Measurements from ENCODE around the gene ADIPOR2. TPM values are rescaled to one million over a fixed set of nuclear protein-coding genes. Genes with fewer than 3 reads are reported as not detected.

ADIPOR2 gene
- total RNA-seq, 1 experiment from 2014 or later: 45.3 TPM

DNA sequence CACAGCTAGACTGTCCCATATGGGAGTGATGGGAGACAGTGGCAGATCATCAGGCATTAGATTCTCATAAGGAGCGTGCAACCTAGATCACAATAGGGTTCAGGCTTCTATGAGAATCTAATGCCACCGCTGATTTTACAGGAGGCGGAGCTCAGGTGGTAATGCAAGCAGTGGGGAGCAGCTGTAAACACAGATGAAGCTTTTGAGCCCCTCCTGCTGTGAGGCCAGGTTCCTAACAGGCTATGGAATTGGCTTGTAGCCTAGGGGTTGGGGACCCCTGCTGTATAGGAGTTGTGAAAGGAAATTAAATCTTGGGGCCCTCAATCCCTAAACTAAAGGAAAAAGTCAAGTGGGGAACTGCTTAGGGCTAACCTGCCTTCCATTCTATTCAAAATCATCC, 29.6 kb downstream of the ADIPOR2 start:
- DNase-seq: no peak

More for the DNA sequence above, 29.6 kb downstream of the ADIPOR2 start:
- Histone ChIP-seq H2AFZ (ENCODE audit: low read length) (no peak overlapping the region), H3K4me1 (ENCODE audit: insufficient read depth, low read length) (no peaks in the 10 kb centered on the region), H3K56ac (ENCODE audit: insufficient read length, low read depth, low read length) (no peak overlapping the region), H3K14ac (ENCODE audit: insufficient read depth, low read length) (no peak overlapping the region), H3K9me3 (ENCODE audit: control insufficient read depth, low read depth, low read length) (no peaks in the 10 kb centered on the region), H3K4me2 (ENCODE audit: insufficient read depth, insufficient read length, low read length) (no peak overlapping the region), H3K79me1 (ENCODE audit: insufficient read depth, low read depth, low read length, poor library complexity, severe bottlenecking) (peaks cover 5% of the 10 kb centered on the region), H3K4ac (ENCODE audit: low read depth, low read length) (no peak overlapping the region), H2BK15ac (ENCODE audit: low read depth, low read length) (no peak overlapping the region), H2AK5ac (ENCODE audit: insufficient read length, low read length) (no peak overlapping the region), H3K23ac (ENCODE audit: insufficient read length, low read depth, low read length) (no peak overlapping the region), H2BK20ac (ENCODE audit: low read depth, low read length, poor library complexity, severe bottlenecking) (no peak overlapping the region), H3K27ac (ENCODE audit: insufficient read length, low read depth, low read length) (no peak overlapping the region), H3K9ac (ENCODE audit: extremely low read depth, insufficient read length, low read length) (no peak overlapping the region), H3K27me3 (ENCODE audit: insufficient read depth, low read length) (no peaks in the 10 kb centered on the region), H2BK120ac (ENCODE audit: low read depth, low read length, poor library complexity, severe bottlenecking) (no peak overlapping the region), H4K5ac (ENCODE audit: insufficient read length, low read depth, low read length) (no peak overlapping the region), H4K20me1 (ENCODE audit: control insufficient read depth, insufficient read depth, insufficient read length) (no peaks in the 10 kb centered on the region), H3K79me2 (ENCODE audit: insufficient read depth, low read length) (peaks cover 13% of the 10 kb centered on the region; the same call in 1 of the 2 replicates), H3K18ac (ENCODE audit: insufficient read length, low read depth, low read length) (no peak overlapping the region), H4K91ac (ENCODE audit: insufficient read length, low read depth, low read length) (no peak overlapping the region), H3T11ph (ENCODE audit: low read length) (no peak overlapping the region), H4K8ac (replicated peaks; ENCODE audit: insufficient read length, low read depth, low read length) (no peak overlapping the region), H2BK12ac (ENCODE audit: insufficient read length, low read depth, low read length) (no peak overlapping the region), H2BK5ac (ENCODE audit: insufficient read length, low read length) (no peak overlapping the region), H3K23me2 (ENCODE audit: insufficient read length, low read depth, low read length, poor library complexity, severe bottlenecking) (no peaks in the 10 kb centered on the region)
- H3K27ac Mint-ChIP-seq: peak overlapping the region in 1 of 3 experiments; percentile 14; a peak in 1 of 7 replicates
- H3K27me3 Mint-ChIP-seq (ENCODE audit: low read depth): no peaks in the 10 kb centered on the region
- no peak overlapping the region for H3K4me3 Mint-ChIP-seq
- peaks cover 22 to 31% (median 29%) of the 10 kb centered on the region in 3 experiments for H3K36me3 Mint-ChIP-seq (ENCODE audit: insufficient read depth in 1 of 3, low read depth in 3 of 3)
- H3K4me1 Mint-ChIP-seq: peaks cover 14% of the 10 kb centered on the region in 2 experiments
- TF ChIP-seq, protein P1, sequence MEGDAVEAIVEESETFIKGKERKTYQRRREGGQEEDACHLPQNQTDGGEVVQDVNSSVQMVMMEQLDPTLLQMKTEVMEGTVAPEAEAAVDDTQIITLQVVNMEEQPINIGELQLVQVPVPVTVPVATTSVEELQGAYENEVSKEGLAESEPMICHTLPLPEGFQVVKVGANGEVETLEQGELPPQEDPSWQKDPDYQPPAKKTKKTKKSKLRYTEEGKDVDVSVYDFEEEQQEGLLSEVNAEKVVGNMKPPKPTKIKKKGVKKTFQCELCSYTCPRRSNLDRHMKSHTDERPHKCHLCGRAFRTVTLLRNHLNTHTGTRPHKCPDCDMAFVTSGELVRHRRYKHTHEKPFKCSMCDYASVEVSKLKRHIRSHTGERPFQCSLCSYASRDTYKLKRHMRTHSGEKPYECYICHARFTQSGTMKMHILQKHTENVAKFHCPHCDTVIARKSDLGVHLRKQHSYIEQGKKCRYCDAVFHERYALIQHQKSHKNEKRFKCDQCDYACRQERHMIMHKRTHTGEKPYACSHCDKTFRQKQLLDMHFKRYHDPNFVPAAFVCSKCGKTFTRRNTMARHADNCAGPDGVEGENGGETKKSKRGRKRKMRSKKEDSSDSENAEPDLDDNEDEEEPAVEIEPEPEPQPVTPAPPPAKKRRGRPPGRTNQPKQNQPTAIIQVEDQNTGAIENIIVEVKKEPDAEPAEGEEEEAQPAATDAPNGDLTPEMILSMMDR (conservative IDR thresholded peaks at IDR 0.05): no peak
- no CpG with 5 or more reads among the region's 3 CpGs for WGBS (ENCODE audit: extremely low coverage, insufficient read length, low lambda C conversion rate)
- H3K9me3 Mint-ChIP-seq: peaks cover 17 to 21% of the 10 kb centered on the region in 2 experiments
